CD4-positive, alpha-beta T cell treated with Interleukin-12 subunit alpha and Interleukin-12 subunit beta, for 1 hour (primary cell): Measurements from ENCODE around the gene PRUNE2.

Experiments used
- DNase-seq: peaks from one replicate; pipeline ENCODE4 v3.0.0-alpha.2; 2020

Gene PRUNE2

DNA sequence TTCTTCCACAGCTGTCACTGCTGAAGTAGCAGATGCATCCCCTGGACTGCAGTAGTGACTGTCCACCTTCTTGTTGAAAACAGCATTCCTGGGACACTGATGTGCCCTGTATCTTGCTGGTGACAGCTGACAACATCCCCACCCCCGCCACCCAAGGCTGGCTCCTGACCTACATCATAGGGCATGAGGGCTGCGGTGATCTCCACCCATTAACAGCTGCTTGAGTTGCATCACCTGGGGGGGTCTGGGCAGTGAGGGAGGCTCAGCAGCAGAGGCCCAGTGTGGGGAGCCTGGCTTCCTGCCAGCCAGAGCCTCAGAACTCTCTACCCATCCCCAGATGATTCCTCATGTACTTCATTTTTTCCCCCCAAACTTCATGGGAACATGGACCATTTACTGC lies 4.1 kb downstream of the PRUNE2 start:
- DNase-seq = no peak

DNA sequence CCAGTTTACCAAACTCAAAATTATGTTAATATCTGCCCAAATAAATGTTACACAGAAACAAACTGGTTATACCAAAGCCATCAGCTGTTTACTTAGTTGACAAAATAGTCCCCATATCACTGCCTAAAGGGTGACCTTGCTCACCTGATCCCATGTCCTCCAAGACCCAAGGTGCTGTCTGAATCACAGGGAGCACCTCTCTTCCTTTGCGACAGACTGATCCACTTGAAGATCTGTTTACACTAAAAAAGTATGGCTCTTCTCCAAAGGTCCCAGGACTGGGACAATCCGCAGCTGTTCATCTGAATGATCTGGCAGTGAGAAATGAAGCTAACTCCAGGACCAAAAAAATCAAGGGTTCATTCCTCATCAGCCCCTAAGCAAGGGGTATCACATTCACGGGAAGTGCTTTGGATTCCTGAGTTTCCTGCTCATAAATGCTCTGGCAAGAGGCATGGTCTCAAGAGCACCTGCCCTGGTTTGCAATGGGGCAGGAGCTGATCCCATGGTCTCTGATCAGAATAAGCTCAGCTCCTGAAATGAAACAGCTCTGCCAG lies 5.0 kb downstream of the PRUNE2 start:
- no peak for DNase-seq

- DNase-seq = no peak
These were observed 7.1 kb downstream of the PRUNE2 start for GRCh38 chr9:76898786-76899185.

DNA sequence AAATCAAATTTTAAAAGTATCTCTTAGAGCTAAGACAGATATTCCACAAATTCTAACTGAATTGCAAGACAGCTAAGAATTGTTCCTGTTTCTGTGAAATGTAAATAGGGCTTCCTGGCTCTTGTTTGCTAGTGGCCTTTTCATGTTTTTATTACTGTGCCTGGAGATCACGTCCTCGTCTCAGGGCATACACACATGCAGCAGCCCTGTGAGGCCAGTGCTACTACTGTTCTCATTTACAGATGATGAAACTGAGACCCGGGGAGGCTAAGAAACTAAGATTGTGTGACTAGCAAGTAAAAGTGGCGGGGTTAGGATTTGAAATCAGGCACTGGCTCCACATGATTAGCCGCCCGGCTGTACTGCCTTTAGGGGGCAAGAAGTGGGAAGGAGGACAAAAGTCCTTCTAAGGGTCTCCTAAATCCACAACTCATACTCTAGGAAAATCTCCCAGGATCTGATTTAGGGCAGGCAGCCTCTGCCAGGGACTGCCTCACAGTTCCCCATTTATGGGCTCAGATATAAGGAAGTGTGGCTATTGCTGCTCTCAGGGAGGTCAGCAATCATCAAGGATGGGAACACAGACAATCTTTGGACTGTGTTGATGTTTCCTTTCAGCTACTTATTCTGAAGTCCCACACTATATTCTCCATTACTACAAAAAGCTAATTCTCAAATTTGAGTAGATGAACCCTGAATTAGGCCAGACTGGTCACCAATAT lies 7.9 kb downstream of the PRUNE2 start:
- no peak for DNase-seq

- no peak for DNase-seq
These were observed 9.9 kb downstream of the PRUNE2 start for GRCh38 chr9:76896035-76896434.

- no peak for DNase-seq
These were observed 10.7 kb downstream of the PRUNE2 start for GRCh38 chr9:76895186-76895585.

- no peak for DNase-seq
These were observed 11.7 kb downstream of the PRUNE2 start for GRCh38 chr9:76894198-76894597.

DNA sequence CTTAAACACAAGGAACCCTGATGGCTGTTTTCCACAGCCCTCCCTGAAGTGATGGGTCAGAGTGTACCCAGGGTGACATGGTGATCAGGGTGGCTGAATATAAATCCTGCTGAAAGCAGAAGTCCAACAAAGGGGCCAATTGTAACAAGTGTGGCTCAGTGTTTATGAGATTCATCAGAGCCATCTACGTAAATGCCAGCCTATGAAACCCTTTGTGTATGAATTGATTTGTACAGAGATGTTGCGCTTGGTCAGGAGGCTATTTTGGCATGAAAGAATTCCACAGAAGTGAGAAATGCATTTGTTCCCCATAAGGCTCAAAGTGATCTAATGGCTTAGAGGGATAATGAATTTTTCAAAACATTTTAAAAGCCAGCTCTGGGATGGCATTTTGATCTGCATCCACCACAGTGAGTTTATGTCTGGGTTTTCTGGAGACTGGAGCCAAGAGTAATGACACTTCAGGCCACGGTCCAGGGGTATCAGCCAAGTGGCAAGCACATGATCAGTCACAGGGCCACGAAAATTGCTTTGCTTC lies 12.4 kb downstream of the PRUNE2 start:
- no peak for DNase-seq

DNA sequence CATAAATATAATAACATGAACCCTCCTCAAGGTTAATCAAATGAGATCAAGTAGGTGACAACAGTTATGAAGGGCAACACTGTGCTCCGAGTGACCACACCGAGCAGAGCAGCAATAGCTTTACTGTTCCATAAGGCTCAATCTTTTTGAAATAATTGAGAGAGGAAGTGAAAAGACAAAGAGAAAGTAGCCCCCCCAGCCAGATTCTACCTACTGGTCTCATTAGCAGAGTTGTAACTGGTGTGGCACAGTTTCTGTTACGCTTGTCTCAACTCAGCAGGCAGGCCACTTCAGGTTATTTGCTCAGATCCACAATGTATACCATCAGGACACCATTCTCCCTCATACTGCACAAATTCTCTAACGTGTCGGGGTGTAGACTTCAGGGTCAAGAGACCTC lies 14.0 kb downstream of the PRUNE2 start:
- DNase-seq = no peak

- DNase-seq = no peak
These were observed 14.6 kb downstream of the PRUNE2 start for GRCh38 chr9:76891279-76891678.

GRCh38 chr9:76887951-76888350 lies 18.0 kb downstream of the PRUNE2 start:
- DNase-seq = no peak

DNA sequence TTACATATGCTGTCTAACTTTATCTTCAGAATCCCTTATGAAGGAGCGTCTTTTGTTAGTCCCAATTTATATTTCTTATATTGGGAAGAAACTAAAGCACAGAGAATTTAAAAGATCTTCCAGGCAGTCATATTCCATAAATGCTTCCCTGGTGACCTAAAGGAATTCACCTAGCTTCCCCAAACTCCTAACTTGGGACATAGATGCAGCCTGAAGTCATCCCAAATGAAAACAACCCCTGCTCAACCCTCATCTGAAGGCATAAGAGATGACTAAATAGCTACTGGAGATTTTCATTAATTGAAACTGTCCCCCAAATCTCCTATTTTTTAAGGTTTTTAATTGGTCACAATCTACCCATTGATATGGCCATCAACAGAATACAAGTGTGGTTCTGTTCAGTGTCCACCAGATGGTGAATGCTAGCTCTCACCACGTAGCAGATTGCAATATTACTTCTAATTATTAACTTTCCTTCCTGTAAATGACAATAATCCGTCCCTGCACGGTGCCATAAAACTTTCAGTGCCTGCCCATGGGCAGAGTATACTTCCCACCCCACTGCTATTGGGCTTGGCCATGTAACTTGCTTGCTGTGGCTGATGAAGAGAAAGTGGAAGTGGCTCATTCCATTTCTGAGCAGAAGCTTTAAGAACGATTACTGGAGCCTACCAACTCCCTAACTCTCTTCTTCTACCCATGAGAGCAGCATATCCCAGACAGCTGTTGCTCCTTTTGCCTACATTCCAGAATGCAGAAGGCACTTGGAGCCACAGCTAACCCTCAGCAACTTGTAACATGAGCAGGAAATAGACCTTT lies 18.7 kb downstream of the PRUNE2 start:
- DNase-seq = no peak

DNA sequence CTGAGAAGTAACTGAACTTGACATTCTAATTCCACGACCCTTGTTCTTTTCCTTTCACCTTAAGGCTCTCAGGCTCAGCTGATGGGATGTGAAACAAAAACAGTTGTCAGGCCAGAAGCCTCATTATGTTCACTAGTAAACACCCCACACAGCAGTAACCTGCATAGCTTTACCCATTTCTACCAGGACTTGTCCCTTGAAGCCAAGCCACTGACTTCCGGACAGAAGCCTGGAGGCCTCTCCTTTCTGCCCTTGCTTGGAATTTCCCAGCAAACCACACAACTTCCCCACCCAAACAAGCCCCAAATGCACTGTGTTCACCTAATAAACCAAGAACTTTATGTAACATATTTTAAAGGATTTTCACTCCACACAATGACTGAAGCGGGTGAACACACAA lies 19.6 kb downstream of the PRUNE2 start:
- DNase-seq = no peak

DNA sequence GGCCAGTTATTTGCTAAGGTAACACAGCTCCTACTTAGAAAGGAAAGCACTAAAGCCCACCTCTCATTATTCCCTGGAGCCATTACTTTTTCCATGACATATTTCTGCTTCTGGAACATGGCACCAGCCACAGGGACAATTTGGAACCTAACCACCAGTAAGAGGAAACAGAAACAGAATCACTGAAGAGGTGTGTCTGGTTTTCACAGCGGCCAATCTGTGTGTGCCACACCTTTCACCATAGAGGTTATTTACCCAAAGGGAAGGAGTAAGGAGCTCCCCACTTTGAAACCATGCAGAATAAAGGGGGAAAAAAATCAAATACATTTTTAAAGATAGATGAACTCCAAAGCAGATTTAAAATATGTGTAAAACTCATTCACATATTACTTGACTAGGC lies 21.1 kb downstream of the PRUNE2 start:
- no peak for DNase-seq

DNA sequence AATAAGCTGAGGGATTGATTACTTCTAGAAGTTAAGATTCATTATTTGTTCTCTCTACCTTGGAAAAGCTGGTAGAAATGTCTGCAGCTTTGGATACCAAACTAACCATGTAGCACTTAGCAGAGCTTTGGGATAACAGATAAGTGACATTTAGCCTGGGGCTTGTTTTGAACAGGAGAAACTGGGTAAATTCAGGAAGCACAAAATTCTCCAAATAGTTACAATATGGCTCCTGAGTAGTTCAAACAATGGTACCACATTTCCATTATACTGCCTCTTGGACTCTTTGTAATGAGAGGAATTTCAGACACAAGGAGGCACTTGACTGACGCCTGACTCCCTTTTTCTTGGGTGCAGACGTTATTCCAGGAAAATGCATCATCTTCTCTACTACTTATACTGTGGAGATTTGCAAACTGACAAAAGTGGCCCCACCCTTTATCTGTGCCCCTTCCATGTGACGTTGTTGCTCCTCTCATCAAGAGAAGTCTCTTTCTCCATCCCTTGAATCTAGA lies 22.5 kb downstream of the PRUNE2 start:
- no peak for DNase-seq

DNA sequence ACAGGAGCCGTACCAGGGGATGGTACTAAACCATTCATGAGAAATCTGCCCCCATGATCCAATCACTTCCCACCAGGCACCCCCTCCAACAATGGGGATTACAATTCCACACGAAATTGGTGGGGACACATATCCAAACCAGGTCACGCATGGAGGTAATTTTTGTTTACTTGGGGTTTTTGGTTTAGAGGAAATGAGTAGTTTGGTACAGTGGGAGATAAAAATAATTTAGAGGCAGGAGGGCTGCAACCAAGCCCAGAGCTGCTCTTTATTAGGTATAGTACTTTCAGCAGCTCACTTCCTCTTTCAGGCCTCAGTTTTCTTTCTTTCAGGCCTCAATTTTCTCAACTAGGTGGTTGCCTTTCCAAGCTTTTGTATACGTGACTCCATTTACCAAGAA lies 23.2 kb downstream of the PRUNE2 start:
- DNase-seq = no peak

GRCh38 chr9:76880210-76880609 lies 25.7 kb downstream of the PRUNE2 start:
- DNase-seq = no peak

GRCh38 chr9:76878933-76879332 lies 27.0 kb downstream of the PRUNE2 start:
- DNase-seq = no peak

GRCh38 chr9:76877961-76878360 lies 28.0 kb downstream of the PRUNE2 start:
- DNase-seq = no peak

DNA sequence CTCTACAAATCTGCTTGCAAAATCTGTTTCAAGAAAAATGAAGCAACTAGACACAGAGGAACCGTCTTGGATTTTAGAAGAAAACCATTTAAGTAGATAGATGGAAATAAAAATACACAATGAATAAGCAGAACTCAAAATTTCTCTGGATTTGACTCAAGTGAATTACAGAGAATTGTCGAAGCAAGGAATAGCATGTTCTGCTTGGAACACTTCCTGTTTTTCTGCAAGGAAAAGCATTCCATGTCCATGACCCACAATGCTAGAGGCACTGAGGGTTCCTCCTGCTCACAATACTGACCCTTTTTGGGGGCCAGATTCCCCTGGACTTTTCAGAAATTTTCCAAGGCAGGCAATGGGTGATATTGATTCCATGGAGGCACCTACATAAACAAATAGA lies 29.8 kb downstream of the PRUNE2 start:
- DNase-seq = no peak

DNA sequence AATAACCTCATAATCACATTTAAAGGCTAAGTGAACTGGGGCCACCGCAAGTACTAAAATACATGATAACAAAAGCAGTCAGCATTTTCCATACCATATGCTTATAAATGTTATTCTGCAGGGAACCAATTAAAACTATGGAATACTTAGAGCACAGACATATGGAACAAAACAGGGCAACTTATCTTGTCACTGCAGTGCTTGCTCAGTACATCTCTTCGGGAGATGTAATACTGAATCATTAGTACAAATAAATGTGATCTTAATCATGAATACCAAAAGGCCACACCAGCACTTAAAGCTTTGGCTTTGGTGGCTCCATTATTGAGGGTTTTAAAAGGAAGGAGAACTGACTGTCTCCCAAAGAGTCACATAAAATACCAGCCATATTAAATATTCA lies 32.1 kb downstream of the PRUNE2 start:
- no peak for DNase-seq

GRCh38 chr9:76873056-76873792 lies 32.7 kb downstream of the PRUNE2 start:
- no peak for DNase-seq

GRCh38 chr9:76868897-76869296 lies 37.0 kb downstream of the PRUNE2 start:
- no peak for DNase-seq
